ENCODE measurements around the gene PLCH1. TPM values are rescaled to one million over a fixed set of nuclear protein-coding genes. Genes with fewer than 3 reads are reported as not detected.

PLCH1 gene
- total RNA-seq, 1 donor from 2014 or later: 1.3 TPM

- no peaks in the 10 kb centered on the region for H3K27me3 Mint-ChIP-seq (ENCODE audit: low read depth)
- H3K9me3 Mint-ChIP-seq: no peaks in the 10 kb centered on the region
- H3K36me3 Mint-ChIP-seq: no peaks in the 10 kb centered on the region
- no peak overlapping the region for H3K4me3 Mint-ChIP-seq
- DNase-seq (ENCODE audit: low spot score in 2 of 2, unreplicated experiment in 2 of 2): no peak
- no peak overlapping the region for H3K27ac Mint-ChIP-seq
- TF ChIP-seq CTCF (IDR thresholded peaks at IDR 0.05; ENCODE audit: unreplicated experiment): no peak
- H3K4me1 Mint-ChIP-seq: no peaks in the 10 kb centered on the region
Observed at GRCh38 chr3:155370764-155371503, 373.9 kb downstream of the PLCH1 start.

- DNase-seq (ENCODE audit: low spot score in 2 of 2, unreplicated experiment in 2 of 2): no peak
- Mint-ChIP-seq H3K36me3 (no peaks in the 10 kb centered on the region), H3K27ac (no peak overlapping the region), H3K9me3 (peaks cover 2% of the 10 kb centered on the region), H3K4me1 (no peaks in the 10 kb centered on the region), H3K4me3 (no peak overlapping the region), H3K27me3 (ENCODE audit: low read depth) (no peaks in the 10 kb centered on the region)
- no peak for TF ChIP-seq CTCF (IDR thresholded peaks at IDR 0.05; ENCODE audit: unreplicated experiment)
Observed at GRCh38 chr3:155370198-155370597, 374.7 kb downstream of the PLCH1 start.

GRCh38 chr3:155369735-155370134, 375.1 kb downstream of the PLCH1 start:
- H3K36me3 Mint-ChIP-seq: peaks cover 4% of the 10 kb centered on the region
- H3K27ac Mint-ChIP-seq: no peak overlapping the region
- H3K4me3 Mint-ChIP-seq: no peak overlapping the region

GRCh38 chr3:155369244-155369643, 375.6 kb downstream of the PLCH1 start:
- H3K9me3 Mint-ChIP-seq: peaks cover 9% of the 10 kb centered on the region
- no peaks in the 10 kb centered on the region for H3K27me3 Mint-ChIP-seq (ENCODE audit: low read depth)
- DNase-seq (ENCODE audit: low spot score in 2 of 2, unreplicated experiment in 2 of 2): no peak
- H3K4me1 Mint-ChIP-seq: no peaks in the 10 kb centered on the region
- peaks cover 5% of the 10 kb centered on the region for H3K36me3 Mint-ChIP-seq
- H3K27ac Mint-ChIP-seq: no peak overlapping the region
- TF ChIP-seq CTCF (IDR thresholded peaks at IDR 0.05; ENCODE audit: unreplicated experiment): no peak
- H3K4me3 Mint-ChIP-seq: no peak overlapping the region

More at GRCh38 chr3:155369735-155370134, 375.1 kb downstream of the PLCH1 start:
- Mint-ChIP-seq H3K27me3 (ENCODE audit: low read depth) (no peaks in the 10 kb centered on the region), H3K4me1 (no peaks in the 10 kb centered on the region), H3K9me3 (peaks cover 6% of the 10 kb centered on the region)
- TF ChIP-seq CTCF (IDR thresholded peaks at IDR 0.05; ENCODE audit: unreplicated experiment): no peak
- no peak for DNase-seq (ENCODE audit: low spot score in 2 of 2, unreplicated experiment in 2 of 2)

GRCh38 chr3:155368786-155369185, 376.1 kb downstream of the PLCH1 start:
- Mint-ChIP-seq H3K27ac (no peak overlapping the region), H3K27me3 (ENCODE audit: low read depth) (no peaks in the 10 kb centered on the region), H3K9me3 (peaks cover 11% of the 10 kb centered on the region), H3K4me1 (peaks cover under 1% of the 10 kb centered on the region), H3K36me3 (peaks cover 5% of the 10 kb centered on the region), H3K4me3 (no peak overlapping the region)
- DNase-seq (ENCODE audit: low spot score in 2 of 2, unreplicated experiment in 2 of 2): no peak
- no peak for TF ChIP-seq CTCF (IDR thresholded peaks at IDR 0.05; ENCODE audit: unreplicated experiment)

All from mesothelial cell of epicardium (in vitro differentiated cells).